NCI-H345 treated with DMSO at 0.1 percent for 48 hours (cell line): ENCODE data around the gene MFSD8.
"Not testable (repeated sequence)": the region's sequence is repeated elsewhere in the genome, so short reads cannot be mapped to it uniquely, and the experiment has no call there.

ENCODE experiments used
- DNase-seq: peaks from one replicate; lab custom pipeline; 2025; ENCODE audit not compliant: unreplicated experiment; lab: John Stamatoyannopoulos, UW

Gene MFSD8

GRCh38 chr4:127965062-127965802 is at the start of gene MFSD8, which contains the start of gene ABHD18:
Gene MFSD8 (minus strand): TSS chr4:127965173. CDS start chr4:127965133, 40 bp downstream.
Gene ABHD18 (plus strand): TSS chr4:127965406. CDS start chr4:127982956, 17,550 bp downstream.
- DNase-seq = peak; percentile 82

GRCh38 chr4:128009428-128009827 is 44.5 kb upstream of the MFSD8 start:
- DNase-seq = no peak

GRCh38 chr4:128006592-128006991 is 41.6 kb upstream of the MFSD8 start:
- DNase-seq = no peak

- DNase-seq = no peak
Measured at GRCh38 chr4:127997534-127998388, 32.8 kb upstream of the MFSD8 start.

- not testable (repeated sequence) for DNase-seq
Measured at GRCh38 chr4:127996521-127996920, 31.5 kb upstream of the MFSD8 start.

GRCh38 chr4:127995776-127996175 is 30.8 kb upstream of the MFSD8 start:
- DNase-seq = no peak

- DNase-seq = no peak
Measured at GRCh38 chr4:127993151-127993550, 28.2 kb upstream of the MFSD8 start.

GRCh38 chr4:127988638-127989037 is 23.7 kb upstream of the MFSD8 start:
- no peak for DNase-seq

- no peak for DNase-seq
Measured at GRCh38 chr4:127985989-127986388, 21.0 kb upstream of the MFSD8 start.

GRCh38 chr4:127982445-127982844 is 17.5 kb upstream of the MFSD8 start:
- DNase-seq = no peak

GRCh38 chr4:127978930-127979329 is 14.0 kb upstream of the MFSD8 start:
- no peak for DNase-seq

- no peak for DNase-seq
Measured at GRCh38 chr4:127975121-127975770, 10.3 kb upstream of the MFSD8 start.

- not testable (repeated sequence) for DNase-seq
Measured at GRCh38 chr4:127970925-127971324, 6.0 kb upstream of the MFSD8 start.

- no peak for DNase-seq
Measured at GRCh38 chr4:127968586-127968985, 3.6 kb upstream of the MFSD8 start.

- no peak for DNase-seq
Measured at GRCh38 chr4:127967141-127967775, 2.3 kb upstream of the MFSD8 start.

- DNase-seq = peak; percentile 35
Measured at GRCh38 chr4:127965803-127966175, 816 bp upstream of the MFSD8 start.

GRCh38 chr4:127964426-127965061 is 429 bp downstream of the MFSD8 start:
- DNase-seq = not testable (repeated sequence)

- DNase-seq = not testable (repeated sequence)
Measured at GRCh38 chr4:127963633-127964398, 1.2 kb downstream of the MFSD8 start.

GRCh38 chr4:127959794-127960193 is 5.2 kb downstream of the MFSD8 start:
- no peak for DNase-seq

GRCh38 chr4:127957105-127957504 is 7.9 kb downstream of the MFSD8 start:
- no peak for DNase-seq
